Tongue (tissue), 2 donors: ENCODE measurements around the gene SLC15A1. TPM values are rescaled to one million over a fixed set of nuclear protein-coding genes. Genes with fewer than 3 reads are reported as not detected.

Source experiments
- DNase-seq: peaks from one replicate; pipeline ENCODE4 v3.0.0-alpha.2; 2015
- total RNA-seq: library from RNA; depleted of rRNA; stranded (reverse); fragments of >200 nt; gene quantifications from one replicate; pipeline ENCODE4 v1.2.3, GENCODE V29; 2014

The SLC15A1 gene, protein sequence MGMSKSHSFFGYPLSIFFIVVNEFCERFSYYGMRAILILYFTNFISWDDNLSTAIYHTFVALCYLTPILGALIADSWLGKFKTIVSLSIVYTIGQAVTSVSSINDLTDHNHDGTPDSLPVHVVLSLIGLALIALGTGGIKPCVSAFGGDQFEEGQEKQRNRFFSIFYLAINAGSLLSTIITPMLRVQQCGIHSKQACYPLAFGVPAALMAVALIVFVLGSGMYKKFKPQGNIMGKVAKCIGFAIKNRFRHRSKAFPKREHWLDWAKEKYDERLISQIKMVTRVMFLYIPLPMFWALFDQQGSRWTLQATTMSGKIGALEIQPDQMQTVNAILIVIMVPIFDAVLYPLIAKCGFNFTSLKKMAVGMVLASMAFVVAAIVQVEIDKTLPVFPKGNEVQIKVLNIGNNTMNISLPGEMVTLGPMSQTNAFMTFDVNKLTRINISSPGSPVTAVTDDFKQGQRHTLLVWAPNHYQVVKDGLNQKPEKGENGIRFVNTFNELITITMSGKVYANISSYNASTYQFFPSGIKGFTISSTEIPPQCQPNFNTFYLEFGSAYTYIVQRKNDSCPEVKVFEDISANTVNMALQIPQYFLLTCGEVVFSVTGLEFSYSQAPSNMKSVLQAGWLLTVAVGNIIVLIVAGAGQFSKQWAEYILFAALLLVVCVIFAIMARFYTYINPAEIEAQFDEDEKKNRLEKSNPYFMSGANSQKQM
- total RNA-seq: not detected

DNA sequence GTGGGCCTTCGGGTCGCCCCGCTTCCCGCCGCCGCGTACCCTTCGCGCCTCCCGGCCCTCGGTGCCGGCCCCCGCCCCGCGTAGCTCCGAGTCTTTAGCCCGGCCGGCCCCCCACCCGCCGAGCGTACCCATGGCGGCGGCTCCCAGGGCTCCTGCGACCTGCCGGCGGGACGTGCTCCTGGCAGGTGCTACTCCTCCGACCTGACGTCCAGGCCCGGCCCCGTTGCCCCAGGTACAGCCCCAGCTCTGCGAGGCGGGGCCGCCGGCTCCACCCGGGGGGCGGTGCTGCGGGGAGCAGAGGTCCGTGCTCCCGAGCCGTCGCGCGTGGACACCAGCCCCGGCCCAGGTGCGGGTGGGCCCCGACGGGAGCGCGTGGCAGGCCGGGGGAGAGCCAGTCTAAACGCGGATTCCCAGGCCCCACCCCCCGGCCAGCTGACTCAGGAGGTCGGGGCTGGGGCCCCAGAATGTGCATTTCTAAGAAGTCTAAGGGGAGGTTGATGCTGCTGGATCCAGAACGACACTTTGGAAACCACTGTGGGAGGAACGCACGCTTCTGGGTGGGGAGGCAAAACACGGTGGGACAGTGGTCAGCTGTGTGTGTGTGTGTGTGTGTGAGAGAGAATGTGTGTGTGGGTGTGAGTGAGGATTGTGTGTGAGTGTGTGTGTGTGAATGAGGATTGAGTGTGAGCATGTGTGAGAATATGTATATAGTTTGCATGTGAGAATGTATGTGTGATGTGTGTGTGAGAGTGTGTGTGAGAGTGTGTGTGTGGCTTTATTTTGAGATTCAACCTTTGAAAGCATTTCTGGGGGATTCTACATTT, at the start of gene SLC15A1:
Gene SLC15A1, minus strand, starts transcription at position 206 of the 824 bp plus-strand sequence. Its CDS starts 74 bp downstream, at position 132.
- DNase-seq: no peak

DNA sequence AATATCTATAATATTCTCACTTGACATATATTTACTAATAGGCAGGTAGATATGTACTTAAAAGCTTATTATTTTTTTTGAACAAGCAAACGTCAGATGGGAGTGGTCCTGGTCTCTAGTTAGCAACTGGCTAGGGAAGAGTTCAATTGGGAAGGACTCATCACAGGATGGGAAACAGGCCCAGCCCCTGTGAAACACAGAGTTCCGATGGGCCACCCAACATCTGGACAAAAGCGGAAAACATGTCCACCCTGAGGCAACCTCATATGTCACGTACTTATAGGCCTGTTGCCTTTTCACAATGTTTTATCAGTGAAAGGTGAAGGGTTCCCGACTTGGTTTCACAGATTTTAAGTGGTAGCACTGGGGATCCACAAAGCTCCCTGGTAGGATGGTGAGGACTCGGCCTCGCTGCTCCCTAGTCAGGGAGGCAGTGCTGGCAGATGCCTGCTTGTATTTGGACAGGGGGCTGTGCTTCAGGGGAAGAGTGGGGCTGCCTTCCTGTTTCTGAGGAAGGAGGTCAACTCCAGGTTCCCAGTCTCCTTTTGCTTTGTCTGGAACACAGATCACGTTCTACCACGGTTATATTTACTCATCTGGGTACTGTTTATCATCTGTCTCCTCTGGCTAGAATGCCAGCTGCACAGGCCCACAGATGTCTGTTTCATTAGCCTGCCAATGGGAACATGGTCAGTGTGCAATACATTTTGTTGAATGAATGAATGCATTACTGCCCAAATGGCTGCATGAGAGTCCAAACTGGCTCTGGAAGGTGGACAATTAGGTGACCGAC, 49.4 kb upstream of the SLC15A1 start:
- DNase-seq: no peak

DNA sequence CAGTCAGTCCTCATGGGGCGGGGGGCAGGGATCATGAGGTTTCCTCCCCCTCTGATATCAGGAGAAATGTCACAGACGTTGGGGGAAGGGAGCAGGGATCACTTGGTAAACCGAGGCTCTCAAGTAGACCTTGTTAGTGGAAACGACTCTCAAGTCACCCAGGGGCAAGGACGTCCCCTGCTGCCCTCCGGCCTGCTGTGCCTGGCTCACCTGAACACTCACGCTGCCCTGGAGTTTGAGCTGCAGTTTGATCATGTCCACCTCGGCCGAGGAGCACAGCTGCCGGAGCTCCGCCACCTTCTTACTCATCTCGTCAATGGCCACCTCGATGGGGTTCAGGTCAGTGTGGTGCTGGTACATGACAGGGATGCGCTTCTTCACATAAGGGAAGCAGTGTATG, 47.6 kb upstream of the SLC15A1 start:
- no peak for DNase-seq

DNA sequence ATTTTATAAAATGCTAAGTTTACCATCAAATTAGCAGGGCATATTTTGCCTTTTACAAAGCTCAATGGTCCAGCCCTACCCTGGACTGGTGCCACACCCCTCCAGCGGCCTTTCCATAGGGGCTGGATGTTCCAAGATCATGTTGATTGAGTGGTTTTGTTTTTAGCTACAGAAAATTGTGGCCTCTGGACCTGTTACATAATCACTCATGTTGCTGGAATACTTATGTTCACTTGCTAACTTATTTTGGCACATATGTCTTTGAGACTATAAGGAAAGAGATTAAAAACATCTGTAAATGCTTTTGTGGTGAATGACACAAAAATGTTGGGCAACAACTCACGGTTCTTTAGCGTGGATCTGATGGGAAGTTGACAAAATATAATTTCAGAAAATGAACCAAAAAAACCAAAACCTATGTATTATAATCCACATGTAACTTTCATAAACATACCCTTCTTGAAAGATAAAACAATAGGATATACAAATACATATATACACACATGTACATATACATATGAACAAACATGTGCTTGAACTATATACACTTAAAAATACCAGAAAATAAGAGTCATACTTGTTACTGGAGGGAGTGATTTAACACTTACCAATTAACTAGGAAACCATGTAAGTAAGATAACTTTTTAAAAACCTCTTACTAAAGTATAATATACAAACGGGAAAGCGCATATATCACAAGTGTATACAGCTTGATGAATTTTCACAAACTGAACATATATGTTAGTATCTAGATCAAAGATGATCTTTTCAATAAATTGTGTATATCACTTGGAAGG, 46.6 kb upstream of the SLC15A1 start:
- DNase-seq: peak; percentile 63

DNA sequence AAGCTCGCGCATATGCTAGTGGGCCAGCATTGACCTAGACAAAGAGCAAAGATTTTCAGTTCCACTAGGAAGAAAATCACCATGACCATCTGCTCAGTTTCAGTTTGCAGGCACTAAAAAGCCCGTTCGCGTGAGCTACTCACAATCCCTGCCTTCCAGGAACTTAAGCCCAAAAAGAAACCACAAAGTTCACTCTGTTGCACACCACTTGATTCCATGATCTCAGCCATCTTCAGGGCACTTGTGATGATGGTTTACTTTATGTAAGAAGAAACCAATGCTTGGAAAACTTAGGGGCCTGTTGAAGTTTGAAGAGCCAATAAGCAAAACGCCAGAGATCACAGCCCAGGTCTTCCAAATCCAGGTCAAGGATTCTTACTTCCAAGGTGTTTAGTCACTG, 45.0 kb upstream of the SLC15A1 start:
- peak; percentile 31 for DNase-seq

DNA sequence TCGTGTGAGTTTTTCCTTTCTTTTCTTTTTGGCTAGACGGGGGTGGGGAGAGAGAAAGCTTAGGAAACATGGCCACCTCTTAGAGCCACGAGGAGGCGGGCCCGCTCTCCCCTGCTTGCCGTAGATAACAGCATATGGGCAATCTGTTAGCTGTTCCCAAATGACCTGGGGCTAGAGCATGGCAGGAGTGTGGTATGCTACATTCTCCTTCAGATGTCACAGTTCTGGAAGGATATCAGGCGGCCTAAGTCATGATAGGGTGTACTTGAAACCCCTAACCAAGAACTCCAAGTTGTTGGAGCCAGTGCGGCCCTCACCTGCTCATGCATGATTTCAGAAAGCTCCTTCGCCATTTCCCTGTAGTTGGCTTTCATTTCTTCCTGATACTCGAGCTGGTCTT, 44.3 kb upstream of the SLC15A1 start:
- no peak for DNase-seq

DNA sequence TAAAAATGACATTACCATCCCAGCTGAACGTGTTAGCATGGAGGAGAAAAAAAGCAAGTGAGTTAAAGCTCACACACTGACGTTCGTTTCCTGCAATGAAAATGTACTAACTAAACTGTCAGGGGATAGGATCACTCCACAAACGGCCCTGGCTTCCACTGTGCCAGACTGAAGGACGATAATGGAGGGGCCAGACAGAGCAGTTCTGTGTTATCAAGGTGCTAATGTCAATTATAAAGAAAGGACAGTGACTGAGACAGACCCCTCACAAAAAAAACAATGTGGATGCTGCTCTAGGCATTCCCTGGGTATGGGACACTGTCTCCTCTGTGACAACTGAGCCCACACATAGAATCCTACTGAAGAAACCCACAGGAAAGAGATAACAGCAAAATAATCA, 43.7 kb upstream of the SLC15A1 start:
- DNase-seq: no peak

DNA sequence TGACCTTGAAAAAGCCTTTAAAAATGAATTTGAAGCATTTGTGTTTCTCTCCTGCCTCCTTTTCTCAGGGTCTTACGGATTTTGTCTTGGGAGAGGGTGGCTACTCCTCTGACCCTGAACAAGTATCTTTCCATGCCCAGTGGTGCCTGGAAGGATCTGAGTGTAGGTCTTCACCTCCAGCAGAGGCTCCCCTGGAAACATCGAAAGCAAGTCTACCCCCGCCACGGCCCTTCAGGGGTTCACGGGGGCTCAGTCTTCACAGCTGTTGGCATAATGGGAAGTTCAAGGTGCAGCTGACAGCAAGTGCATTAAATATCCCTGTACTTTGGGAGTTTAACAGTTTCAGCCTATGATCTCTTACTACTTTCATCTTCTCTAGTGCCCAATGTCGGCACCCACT, 42.7 kb upstream of the SLC15A1 start:
- DNase-seq: no peak

DNA sequence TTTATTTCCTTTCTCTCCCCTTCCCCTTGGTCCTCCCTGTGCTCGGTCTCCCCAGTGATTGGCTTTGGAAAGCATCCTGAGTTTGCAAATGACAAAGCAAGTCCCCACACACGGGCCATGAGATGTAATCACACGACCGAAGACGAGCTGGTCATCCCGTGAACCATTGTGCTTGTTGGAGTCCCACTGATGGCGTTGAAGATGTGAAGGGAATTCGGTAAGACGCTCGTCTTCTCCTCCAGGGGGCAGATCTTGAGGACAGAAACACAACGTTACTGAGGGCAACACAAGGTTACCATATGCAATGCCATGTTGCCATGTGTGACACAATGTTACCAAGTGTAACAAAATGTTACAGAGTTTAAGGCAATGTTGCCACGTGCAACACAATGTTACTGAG, 42.0 kb upstream of the SLC15A1 start:
- DNase-seq: no peak

DNA sequence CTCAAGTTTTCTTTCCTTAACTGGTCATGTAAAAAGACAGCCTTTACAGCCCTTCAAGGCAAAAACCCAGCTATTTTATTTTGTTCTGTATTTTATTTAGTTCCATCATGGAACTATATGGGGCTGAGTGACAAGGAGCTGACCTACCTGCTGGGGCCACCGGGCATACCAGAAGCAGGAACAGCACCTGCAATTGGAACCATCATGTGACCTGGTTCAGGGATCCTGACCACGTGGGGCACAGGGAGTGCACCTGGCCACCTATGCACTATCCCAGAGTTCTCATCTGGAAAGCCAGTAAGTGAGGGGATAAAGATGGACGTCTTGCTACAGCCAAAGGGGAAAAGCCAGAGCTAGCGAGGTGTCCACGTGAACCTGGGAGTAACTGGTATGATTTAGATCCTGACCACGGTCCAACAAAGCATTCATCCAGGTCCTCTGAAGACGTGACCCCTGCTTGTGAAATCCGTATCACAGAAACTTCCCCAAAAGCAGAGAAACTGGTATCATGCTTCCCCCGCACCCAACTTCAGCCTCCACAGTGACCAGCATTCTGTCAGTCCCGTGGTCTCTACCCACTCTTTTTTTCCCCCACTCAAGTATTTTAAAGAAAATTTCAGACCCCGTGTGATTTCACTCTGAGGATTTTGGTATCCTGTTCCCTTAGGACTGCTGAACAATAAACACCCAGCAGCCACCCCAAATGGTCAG, 40.5 kb upstream of the SLC15A1 start:
- no peak for DNase-seq

DNA sequence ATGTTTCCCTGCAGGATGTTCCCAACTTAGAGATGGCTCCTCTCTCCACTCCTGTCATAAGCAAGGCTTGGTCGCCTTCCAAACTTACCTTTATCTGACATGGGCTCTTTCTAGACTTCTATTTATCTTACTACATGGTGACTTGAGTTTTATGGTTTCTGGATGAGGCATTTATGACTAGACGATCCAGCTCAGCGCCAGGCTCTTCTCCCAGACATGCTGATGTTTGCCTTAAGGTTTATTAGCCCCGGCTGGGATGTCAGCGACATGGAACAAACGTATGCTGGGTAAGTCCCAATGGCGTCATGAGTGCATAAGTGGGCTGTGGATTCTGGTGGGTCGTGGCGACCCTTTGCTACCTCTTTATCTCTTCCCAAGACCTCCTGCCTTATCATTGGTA, 39.8 kb upstream of the SLC15A1 start:
- DNase-seq: no peak

DNA sequence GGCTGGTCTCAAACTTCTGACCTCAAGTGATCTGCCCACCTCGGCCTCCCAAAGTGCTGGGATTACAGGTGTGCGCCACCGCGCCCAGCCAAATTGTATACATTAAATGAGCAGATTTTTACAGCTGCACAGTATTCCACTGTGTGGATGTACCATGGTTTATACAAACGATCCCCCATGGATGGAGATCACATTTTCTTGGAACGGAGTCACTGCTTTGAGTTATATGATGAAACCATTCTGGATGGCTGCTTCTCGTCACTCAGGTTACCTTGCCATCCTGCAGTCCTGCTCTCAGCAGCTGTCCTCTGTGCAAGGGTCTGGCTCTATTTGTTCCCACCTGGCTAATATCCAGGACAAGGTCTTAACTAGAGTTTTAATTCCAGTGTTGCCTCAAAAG, 39.1 kb upstream of the SLC15A1 start:
- no peak for DNase-seq

DNA sequence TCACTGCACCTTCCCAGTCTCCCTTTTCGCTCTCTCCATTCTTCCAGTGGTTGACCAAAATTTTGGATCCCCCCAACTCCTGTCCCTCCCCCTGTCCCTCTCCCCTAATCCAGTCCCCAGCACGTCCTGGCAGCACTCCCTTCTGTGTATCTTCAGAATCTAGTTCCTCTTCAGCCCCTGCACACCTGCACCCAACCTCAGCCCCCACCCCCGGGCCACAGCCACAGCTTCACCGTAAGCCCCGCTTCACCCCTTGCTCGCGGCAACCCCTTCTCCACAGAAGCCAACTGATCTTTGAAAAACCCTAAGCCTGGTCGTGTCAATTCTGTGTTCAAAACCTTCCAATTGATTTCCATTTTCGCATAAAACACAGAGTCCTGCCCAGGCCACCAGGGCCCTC, 35.5 kb upstream of the SLC15A1 start:
- no peak for DNase-seq

DNA sequence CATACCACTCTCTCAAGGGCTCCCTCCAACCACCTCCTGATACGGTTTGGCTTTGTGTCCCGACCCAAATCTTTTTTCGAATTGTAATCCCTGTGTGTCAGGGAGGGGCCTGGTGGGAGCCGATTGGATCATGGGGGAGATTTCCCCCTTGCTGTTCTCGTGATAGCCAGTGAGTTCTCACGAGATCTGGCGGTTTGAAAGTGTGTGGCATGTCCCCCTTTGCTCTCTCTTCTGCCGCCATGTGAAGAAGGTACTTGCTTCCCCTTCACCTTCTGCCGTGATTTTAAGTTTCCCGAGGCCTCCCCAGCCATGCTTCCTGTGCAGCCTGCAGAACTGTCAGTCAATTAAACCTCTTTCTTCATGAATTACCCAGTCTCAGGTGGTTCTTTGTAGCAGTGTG, 34.7 kb upstream of the SLC15A1 start:
- DNase-seq: no peak

DNA sequence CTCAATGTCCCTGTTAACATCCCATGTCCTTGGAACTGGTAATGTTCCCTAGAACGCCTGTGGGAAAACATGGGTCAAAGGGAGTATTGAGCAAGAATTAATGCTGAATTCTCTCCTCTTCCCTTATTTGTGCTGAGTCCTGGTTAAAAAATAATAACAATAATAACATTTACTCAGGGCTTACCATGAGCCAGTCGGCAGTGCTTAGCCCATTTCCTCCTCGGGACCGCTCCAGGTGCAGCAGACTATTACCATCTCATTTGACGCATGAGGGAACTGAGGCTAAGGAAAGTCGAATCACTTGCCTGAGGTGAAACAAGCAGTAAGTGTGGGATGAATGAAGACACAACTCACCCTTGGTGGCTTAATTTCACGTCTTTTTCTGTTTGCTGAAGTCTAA, 33.6 kb upstream of the SLC15A1 start:
- DNase-seq: no peak

DNA sequence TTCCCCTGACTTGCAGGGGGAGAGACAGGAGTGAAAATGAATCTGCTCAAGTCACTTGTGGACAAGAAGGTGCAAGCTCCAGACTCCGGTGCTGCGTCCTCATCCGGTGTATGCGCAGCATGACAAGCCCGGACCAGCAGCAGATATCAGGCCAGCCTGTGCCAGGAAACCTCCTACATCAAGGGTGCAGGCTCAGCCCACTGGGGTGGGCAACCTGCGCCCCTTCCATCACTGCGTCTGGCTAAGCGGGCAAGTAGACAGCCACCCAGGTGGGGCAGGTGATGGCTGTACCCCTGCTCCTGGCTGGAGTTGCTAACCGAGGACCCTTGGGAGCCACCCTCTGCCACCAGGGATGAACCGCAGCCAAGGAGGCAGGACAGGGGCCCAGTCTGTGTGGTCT, 32.9 kb upstream of the SLC15A1 start:
- no peak for DNase-seq

DNA sequence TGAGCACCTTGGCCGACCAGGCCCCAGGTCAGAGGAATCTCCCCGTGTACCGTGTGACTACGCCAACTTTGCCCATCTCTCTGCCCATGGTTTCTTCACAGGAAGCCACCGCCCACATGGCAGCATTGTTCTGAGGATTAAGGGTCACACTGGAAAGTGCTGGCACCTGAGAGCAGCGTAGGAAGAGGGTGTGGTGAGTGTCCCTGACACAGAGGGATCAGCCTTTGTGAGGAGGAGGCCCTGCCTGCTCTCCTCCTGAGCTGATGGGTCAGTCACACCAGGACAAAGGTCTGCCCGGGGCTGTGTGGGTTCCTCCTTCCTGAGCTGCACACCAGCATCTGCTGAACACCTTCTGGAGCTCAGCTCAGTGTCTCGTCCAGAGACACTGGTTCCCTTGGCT, 32.2 kb upstream of the SLC15A1 start:
- DNase-seq: no peak

DNA sequence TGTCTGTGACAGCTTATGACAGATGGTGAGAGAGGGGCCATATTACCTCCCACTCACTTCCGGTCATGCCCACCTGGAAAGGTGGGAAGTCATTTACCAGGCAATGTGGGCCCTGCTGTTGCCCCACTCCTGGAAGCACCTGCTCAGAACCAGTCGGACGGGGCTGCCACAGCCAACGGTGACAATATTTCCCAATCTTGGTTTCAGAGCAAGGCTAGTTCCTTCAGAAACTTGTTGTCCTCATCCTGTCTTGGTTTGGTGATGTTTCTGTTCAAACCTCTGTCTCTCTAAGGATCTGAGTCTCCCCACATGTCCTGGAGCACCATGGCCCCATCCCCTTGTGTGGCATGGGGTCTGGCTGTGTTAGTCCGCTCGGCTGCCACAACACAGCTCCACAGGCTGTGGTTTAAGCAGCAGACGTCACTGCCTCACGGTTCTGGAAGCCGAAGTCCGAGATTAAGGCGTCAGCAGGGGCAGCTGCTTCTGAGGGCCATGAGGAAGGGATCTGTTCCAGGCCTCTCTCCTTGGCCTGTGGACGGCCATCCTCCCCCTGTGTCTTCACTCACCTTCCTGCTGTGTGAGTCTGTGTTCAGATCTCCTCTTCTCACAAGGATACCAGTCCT, 31.5 kb upstream of the SLC15A1 start:
- DNase-seq: no peak

DNA sequence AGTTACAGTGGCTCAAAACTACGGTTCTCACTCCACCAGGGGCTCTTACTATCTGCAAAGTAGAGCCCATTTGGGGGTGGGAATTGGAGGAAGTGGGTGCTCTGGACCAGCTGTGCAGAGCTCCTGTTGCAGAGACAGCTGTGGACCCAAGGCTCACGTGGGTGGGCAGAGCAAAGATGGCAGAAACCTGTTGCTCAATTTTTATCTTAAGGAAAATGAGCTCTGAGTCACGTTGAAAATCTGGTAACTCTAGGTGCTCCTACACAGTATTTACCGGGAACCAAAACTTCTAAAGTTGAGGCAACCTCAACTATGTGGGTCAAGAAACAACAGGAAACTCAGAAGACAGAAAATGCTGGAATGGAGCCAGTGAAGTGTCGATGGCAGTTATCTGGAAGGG, 30.2 kb upstream of the SLC15A1 start:
- no peak for DNase-seq

DNA sequence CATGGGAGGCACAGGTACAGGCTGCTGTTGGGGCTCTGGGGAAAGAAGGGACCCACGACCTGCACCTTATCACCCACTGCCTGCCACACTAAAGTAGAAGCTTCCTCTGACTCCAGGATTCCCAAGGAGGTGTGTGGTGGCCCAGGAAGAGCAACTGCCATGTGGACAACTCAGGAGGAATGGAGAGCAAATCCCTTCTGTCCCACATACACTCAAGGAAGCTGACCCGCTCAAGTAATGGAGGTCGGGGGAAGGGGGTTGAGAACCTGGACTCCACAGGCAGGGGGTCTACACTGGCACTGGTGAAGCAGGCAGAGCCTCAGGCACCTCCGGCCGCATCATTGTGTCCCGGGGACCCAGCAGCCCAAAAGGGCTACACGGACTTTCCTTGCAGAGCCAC, 29.4 kb upstream of the SLC15A1 start:
- no peak for DNase-seq
